ENCODE data around the gene DEF6.

Gene DEF6

GRCh38 chr6:35362200-35362599 lies 64.6 kb downstream of the DEF6 start:
- DNase-seq: no peak
- peaks cover 0 to 40% (median 34%) of the 10 kb centered on the region in 4 donors for H3K4me1 ChIP-seq
- no peaks in the 10 kb centered on the region for H3K36me3 ChIP-seq
- H3K27ac ChIP-seq: no peak overlapping the region
- no peaks in the 10 kb centered on the region for H3K27me3 ChIP-seq
- H3K4me3 ChIP-seq: no peak overlapping the region
- H3K9me3 ChIP-seq: no peaks in the 10 kb centered on the region
- intact Hi-C loops (cut with DNase I; ENCODE audit: low total_unique reads): no loop called here
- TF ChIP-seq CTCF (IDR thresholded peaks at IDR 0.05): no peak

GRCh38 chr6:35363293-35363750 lies 65.7 kb downstream of the DEF6 start:
- intact Hi-C loops (cut with DNase I; ENCODE audit: low total_unique reads): no loop called here
- Histone ChIP-seq H3K4me3 (no peak overlapping the region), H3K27ac (no peak overlapping the region), H3K4me1 (peaks cover 0 to 32% (median 24%) of the 10 kb centered on the region in 4 donors), H3K27me3 (no peaks in the 10 kb centered on the region), H3K9me3 (no peaks in the 10 kb centered on the region), H3K36me3 (no peaks in the 10 kb centered on the region)
- TF ChIP-seq CTCF (IDR thresholded peaks at IDR 0.05): no peak
- no peak for DNase-seq

- intact Hi-C loops (cut with DNase I; ENCODE audit: low total_unique reads): no loop called here
- no peak for DNase-seq
- peaks cover 0 to 29% (median 11%) of the 10 kb centered on the region in 4 donors for H3K4me1 ChIP-seq
- H3K9me3 ChIP-seq: no peaks in the 10 kb centered on the region
- H3K27me3 ChIP-seq: no peaks in the 10 kb centered on the region
- no peak overlapping the region for H3K4me3 ChIP-seq
- H3K36me3 ChIP-seq: no peaks in the 10 kb centered on the region
- H3K27ac ChIP-seq: no peak overlapping the region
- TF ChIP-seq CTCF (IDR thresholded peaks at IDR 0.05): no peak
These were observed 68.1 kb downstream of the DEF6 start for GRCh38 chr6:35365594-35366203.

- Histone ChIP-seq H3K4me1 (peaks cover 0 to 28% (median 12%) of the 10 kb centered on the region in 4 donors), H3K27me3 (no peaks in the 10 kb centered on the region), H3K9me3 (no peaks in the 10 kb centered on the region), H3K36me3 (no peaks in the 10 kb centered on the region), H3K27ac (no peak overlapping the region), H3K4me3 (no peak overlapping the region)
- TF ChIP-seq CTCF (IDR thresholded peaks at IDR 0.05): no peak
- no peak for DNase-seq
- intact Hi-C loops (cut with DNase I; ENCODE audit: low total_unique reads): no loop called here
These were observed 68.6 kb downstream of the DEF6 start for GRCh38 chr6:35366204-35366596.

- Histone ChIP-seq H3K27ac (no peak overlapping the region), H3K4me1 (peaks cover 0 to 28% (median 12%) of the 10 kb centered on the region in 4 donors), H3K27me3 (no peaks in the 10 kb centered on the region), H3K9me3 (no peaks in the 10 kb centered on the region), H3K4me3 (no peak overlapping the region), H3K36me3 (no peaks in the 10 kb centered on the region)
- intact Hi-C loops (cut with DNase I; ENCODE audit: low total_unique reads): no loop called here
- no peak for TF ChIP-seq CTCF (IDR thresholded peaks at IDR 0.05)
- no peak for DNase-seq
These were observed 70.0 kb downstream of the DEF6 start for GRCh38 chr6:35367646-35368037.

All from tibial artery (tissue), 4 donors.